CD4-positive, alpha-beta T cell treated with Interferon alpha-2 for 1 hour (primary cell): ENCODE measurements around the gene ZNF326.

Experiments
- DNase-seq, 2 donors: peaks; one replicate each; pipeline ENCODE4 v3.0.0-alpha.2; 2020 to 2022

ZNF326 gene

GRCh38 chr1:89994805-89995597 is at the start of gene ZNF326:
Gene ZNF326, plus strand, starts transcription at chr1:89995110. Its CDS starts 148 bp downstream, at chr1:89995258.
- peak; percentile 92 to 95 for DNase-seq

GRCh38 chr1:89945852-89946476 is 48.9 kb upstream of the ZNF326 start:
- DNase-seq, result no peak

- no peak for DNase-seq
Observed at GRCh38 chr1:89946532-89946931, 48.4 kb upstream of the ZNF326 start.

- no peak for DNase-seq
Observed at GRCh38 chr1:89948722-89949345, 46.1 kb upstream of the ZNF326 start.

GRCh38 chr1:89949991-89950624 is 44.8 kb upstream of the ZNF326 start:
- DNase-seq, result no peak

GRCh38 chr1:89950703-89951102 is 44.2 kb upstream of the ZNF326 start:
- no peak for DNase-seq

GRCh38 chr1:89951766-89952604 is 42.9 kb upstream of the ZNF326 start:
- no peak for DNase-seq

- no peak for DNase-seq
Observed at GRCh38 chr1:89952605-89953130, 42.2 kb upstream of the ZNF326 start.

- DNase-seq, result peak in 1 of 2 donors; percentile 24
Observed at GRCh38 chr1:89953131-89953626, 41.7 kb upstream of the ZNF326 start.

GRCh38 chr1:89953929-89954328 is 41.0 kb upstream of the ZNF326 start:
- DNase-seq, result no peak

- DNase-seq, result no peak
Observed at GRCh38 chr1:89954401-89954800, 40.5 kb upstream of the ZNF326 start.

- DNase-seq, result no peak
Observed at GRCh38 chr1:89955311-89956205, 39.4 kb upstream of the ZNF326 start.

- DNase-seq, result no peak
Observed at GRCh38 chr1:89957107-89957506, 37.8 kb upstream of the ZNF326 start.

GRCh38 chr1:89958851-89959654 is 35.9 kb upstream of the ZNF326 start:
- DNase-seq, result no peak

- DNase-seq, result no peak
Observed at GRCh38 chr1:89959719-89960118, 35.2 kb upstream of the ZNF326 start.

GRCh38 chr1:89962024-89962741 is 32.7 kb upstream of the ZNF326 start:
- DNase-seq, result no peak

- no peak for DNase-seq
Observed at GRCh38 chr1:89962742-89963075, 32.2 kb upstream of the ZNF326 start.

GRCh38 chr1:89965193-89965768 is 29.6 kb upstream of the ZNF326 start:
- DNase-seq, result no peak

- DNase-seq, result no peak
Observed at GRCh38 chr1:89966656-89967055, 28.3 kb upstream of the ZNF326 start.
